Fibroblast of skin of abdomen (primary cell): ENCODE results near the gene ZCCHC8.
"Not testable (repeated sequence)": the region's sequence is repeated elsewhere in the genome, so short reads cannot be mapped to it uniquely, and the experiment has no call there.

ENCODE experiments used
- DNase-seq: peaks from one replicate; pipeline ENCODE4 v3.0.0-alpha.2; 2013

Gene ZCCHC8

DNA sequence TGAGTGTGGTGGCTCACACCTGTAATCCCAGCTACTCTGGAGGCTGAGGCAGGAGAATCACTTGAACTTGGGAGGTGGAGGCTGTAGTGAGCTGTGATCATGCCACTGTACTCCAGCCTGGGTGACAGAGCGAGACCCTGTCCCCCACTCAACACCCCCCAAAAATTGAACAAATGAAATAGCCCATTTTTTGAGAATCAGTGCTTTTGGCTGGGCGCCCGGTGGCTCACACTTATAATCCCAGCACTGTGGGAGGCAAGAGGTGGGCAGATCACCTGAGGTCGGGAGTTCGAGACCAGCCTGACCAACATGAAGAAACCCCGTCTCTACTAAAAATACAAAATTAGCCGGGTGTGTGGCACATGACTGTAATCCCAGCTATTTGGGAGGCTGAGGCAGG lies 30.2 kb downstream of the ZCCHC8 start:
- not testable (repeated sequence) for DNase-seq

DNA sequence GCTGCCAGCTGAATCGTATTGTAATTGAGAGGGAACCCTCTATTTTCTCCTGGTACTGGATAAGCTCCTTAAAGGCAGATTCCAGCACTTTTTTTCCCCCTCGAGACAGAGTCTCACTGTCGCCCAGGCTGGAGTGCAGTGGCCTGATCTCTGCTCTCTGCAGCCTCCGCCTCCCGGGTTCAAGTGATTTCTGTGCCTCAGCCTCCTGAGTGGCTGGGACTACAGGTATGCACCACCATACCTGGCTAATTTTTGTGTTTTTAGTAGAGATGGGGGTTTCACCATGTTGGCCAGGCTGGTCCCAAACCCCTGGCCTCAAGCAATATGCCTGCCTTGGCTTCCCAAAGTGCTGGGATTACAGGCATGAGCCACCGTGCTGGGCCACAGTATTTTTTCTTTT lies 30.9 kb downstream of the ZCCHC8 start:
- not testable (repeated sequence) for DNase-seq

GRCh38 chr12:122467983-122468382 lies 32.7 kb downstream of the ZCCHC8 start:
- no peak for DNase-seq

- peak; percentile 90 for DNase-seq
Observed at GRCh38 chr12:122464317-122465042, 36.3 kb downstream of the ZCCHC8 start.

DNA sequence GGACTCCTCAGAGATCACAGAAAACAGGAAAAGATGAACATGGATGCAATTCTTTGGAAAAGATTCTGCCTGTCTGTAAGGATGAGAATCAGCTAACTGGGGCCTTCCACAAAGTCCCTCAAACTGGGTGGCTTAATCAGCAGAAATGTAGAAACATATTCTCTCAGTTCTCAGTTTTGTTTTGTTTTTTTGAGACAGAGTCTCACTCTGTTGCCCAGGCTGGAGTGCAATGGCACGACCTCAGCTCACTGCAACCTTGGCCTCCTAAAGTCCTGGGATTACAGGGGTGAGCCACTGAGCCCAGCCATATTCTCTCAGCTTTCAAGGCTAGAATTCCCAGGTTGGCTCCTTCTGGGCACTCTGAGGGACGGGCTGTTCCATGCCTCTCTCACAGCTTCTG lies 40.1 kb downstream of the ZCCHC8 start:
- DNase-seq: no peak

GRCh38 chr12:122460061-122460460 lies 40.7 kb downstream of the ZCCHC8 start:
- no peak for DNase-seq

GRCh38 chr12:122459211-122459610 lies 41.5 kb downstream of the ZCCHC8 start:
- DNase-seq: no peak

DNA sequence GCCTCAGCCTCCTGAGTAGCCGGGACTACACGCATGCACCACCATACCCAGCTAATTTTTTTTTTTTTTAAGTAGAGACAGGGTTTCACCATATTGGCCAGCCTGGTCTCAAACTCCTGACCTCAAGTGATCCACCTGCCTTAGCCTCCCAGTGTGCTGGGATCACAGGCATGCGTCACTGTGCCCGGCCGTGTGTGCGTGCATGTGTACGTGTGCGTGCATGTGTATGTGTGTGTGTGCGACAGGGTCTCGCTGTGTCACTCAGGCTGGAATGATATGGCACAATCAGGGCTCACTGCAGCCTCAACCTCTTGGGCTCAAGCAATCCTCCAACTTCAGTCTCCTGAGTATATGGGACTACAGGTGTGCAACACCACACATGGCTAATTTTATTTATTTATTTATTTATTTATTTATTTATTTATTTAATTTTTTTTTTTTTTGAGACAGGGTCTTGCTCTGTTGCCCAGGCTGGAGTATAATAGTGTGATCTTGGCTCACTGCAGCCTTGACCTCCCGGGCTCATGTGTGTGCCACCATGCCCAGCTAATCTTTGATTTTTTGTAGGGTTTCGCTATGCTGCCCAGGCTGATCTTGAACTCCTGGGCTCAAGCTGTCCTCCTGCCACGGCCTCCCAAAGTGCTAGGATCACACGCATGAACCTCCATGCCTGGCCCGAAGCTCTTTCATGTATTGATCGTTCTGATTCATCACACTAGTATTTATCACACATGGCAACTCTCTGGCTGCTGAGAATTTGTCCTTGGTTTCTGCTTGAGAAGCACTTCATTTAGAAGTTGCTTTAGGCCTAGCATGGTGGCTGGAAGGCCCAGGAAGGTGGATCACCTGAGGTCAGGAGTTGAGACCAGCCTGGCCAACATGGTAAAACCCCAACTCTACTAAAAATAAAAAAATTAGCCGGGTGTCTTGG lies 42.4 kb downstream of the ZCCHC8 start:
- DNase-seq: no peak

- DNase-seq: no peak
Observed at GRCh38 chr12:122457627-122458026, 43.1 kb downstream of the ZCCHC8 start.

GRCh38 chr12:122454739-122455138 lies 46.0 kb downstream of the ZCCHC8 start:
- no peak for DNase-seq

GRCh38 chr12:122454250-122454721 lies 46.4 kb downstream of the ZCCHC8 start:
- no peak for DNase-seq

DNA sequence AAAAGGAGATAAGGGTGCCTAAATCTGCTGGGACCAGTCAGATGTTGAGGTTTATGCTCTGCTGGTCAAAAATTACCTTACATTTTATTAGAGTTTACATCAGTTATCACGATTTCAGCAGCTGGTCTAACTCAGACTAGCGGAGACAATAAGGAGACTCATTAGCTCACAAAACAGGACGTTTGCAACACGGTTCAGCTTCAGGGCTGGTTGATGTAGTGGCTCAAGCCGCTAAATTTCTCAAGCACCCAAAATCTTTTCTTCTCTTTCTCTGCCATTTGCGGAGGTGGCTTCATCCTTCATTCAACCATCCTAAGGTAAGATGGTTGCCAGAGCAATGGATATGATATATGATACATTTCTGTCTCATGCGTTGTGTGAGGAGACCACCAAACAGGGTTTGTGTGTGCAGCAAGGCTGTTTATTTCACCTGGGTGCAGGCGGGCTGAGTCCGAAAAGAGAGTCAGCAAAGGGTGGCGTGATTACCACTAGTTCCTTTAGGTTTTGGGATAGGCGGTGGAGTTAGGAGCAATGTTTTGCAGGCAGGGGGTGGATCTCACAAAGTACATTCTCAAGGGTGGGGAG lies 47.9 kb downstream of the ZCCHC8 start:
- no peak for DNase-seq

DNA sequence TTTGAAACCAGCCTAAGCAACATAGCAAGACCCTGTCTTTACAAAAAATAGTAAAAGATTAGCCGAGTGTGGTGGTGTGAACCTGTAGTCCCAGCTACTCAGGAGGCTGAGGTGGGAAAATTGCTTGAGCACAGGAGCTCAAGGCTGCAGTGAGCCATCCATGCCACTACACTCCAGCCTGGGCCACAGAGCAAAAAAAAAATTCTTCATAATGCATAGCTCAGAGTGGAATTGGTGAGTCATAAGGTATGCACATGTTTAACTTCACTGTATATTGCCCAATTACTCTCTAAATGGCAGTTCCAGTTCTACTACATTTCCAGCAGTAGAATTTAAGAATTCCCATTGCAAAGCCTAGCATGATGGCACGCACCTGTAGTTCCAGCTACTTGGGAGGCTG lies 51.4 kb downstream of the ZCCHC8 start:
- peak; percentile 93 for DNase-seq

DNA sequence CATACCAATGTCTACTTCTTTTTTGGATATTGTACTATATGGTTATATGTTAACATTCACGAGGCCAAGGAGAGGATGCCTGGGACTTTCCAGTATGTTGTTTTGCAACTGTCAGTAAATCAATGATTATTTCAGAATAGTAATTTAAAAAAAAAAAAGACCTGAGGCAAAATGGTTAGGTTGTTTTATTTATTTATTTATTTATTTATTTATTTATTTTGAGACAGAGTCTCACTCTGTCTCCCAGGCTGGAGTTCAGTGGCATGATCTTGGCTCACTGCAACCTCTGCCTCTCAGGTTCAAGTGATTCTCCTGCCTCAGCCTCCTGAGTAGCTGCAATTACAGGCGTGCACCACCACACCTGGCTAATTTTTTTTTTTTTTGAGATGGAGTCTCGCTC lies 52.9 kb downstream of the ZCCHC8 start:
- DNase-seq: not testable (repeated sequence)

DNA sequence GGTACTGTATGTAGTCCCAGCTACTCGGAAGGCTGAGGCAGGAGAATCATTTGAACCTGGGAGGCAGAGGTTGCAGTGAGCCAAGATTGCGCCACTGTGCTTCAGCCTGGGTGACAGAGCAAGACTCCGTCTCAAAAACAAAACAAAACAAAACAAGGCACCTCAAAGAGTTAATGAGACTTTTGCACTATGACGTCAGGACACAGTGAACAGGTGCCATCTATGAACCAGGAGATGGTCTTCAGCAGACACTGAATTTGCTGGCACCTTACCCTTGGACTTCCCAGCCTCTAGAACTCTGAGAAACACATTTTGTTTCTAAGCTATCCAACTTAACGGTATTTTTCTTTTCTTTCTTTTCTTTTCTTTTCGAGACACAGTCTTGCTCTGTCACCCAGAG lies 54.3 kb downstream of the ZCCHC8 start:
- DNase-seq: not testable (repeated sequence)

- not testable (repeated sequence) for DNase-seq
Observed at GRCh38 chr12:122444071-122444470, 56.7 kb downstream of the ZCCHC8 start.

DNA sequence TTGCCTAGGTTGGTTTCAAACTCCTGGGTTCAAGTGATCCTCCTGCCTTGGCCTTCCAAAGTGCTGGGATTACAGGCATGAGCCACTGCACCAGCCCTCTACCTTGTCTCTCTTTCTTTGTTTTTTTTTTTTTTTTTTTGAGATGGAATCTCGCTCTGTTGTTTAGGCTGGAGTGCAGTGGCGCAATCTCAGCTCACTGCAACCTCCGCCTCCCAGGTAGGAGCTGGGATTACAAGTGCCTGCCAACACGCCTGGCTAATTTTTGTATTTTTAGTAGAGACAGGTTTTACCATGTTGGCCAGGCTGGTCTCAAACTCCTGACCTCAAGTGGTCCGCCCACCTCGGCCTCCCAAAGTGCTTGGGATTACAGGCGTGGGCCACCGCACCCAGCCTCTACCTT lies 61.9 kb downstream of the ZCCHC8 start:
- DNase-seq: not testable (repeated sequence)

DNA sequence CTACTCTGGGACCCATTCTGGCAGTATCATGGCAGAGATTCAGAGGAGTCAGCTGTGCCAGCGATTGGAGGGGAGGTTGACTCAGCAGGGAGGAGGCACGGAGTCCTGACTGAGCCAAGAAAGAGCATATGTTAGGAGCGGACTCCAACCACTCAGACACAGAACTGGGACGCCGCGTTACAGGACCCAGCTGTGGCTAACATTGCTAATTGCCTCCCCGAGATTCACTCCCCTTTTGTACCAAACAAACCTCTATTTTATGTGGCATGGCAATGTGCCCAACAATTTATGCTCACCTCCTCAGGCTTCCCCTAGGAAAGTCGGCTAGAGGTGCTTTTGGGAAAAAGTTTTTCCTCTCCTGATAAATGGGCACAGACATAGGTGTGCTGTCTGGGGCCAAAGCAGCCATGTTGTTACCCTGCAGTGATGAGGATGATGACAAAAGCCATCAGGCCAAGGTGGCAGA lies 63.0 kb downstream of the ZCCHC8 start:
- peak; percentile 59 for DNase-seq

- no peak for DNase-seq
Observed at GRCh38 chr12:122435186-122435585, 65.5 kb downstream of the ZCCHC8 start.

GRCh38 chr12:122429043-122429442 lies 71.7 kb downstream of the ZCCHC8 start:
- DNase-seq: not testable (repeated sequence)

GRCh38 chr12:122427403-122427802 lies 73.3 kb downstream of the ZCCHC8 start:
- no peak for DNase-seq

DNA sequence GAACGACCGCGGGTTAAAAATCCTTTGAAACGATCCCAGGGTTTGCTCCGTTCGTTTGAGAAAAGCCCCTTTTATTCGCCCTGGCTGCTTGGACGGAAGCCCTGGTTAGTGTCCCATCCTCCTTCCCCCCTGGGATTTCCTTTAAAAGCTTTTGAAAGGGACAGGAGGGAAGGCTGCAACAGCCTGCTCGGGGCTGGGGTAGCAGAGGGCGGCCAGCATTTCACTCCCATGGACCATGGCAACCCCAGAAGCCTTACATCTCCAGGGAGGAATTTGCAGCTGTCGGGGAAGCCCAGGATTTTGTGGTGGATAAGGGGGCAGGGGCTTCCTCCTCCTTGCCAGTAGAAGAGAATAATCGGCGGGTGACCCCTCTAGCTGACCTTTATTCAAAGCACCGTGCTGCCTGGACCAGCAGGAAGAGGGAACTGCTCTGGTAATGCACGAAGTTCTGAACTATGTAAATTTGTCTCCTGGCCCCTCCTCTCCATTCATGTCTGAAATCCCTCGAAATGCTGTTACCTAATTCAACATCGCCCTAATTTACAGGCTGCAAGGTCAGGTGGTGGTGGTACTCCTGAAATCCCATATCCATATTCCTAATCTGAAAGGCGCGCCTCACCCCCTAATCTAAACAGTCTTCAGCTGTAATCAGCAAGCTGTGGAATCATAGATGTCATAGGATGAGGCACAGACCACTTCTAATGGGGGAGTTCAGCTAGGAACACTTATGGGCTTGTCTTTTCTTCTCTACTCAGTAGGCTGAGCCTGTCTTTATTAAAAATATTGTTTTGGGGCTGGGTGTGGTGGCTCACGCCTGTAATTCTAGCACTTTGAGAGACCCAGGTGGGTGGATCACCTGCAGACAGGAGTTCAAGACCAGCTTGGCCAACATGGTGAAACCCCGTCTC lies 77.2 kb downstream of the ZCCHC8 start:
- peak; percentile 25 for DNase-seq
